ENCODE results near the gene NSF.

The NSF gene

GRCh38 chr17:46717999-46718398, 127.5 kb downstream of the NSF start:
- DNase-seq (ENCODE audit: low read depth in 2 of 2), result no peak

DNA sequence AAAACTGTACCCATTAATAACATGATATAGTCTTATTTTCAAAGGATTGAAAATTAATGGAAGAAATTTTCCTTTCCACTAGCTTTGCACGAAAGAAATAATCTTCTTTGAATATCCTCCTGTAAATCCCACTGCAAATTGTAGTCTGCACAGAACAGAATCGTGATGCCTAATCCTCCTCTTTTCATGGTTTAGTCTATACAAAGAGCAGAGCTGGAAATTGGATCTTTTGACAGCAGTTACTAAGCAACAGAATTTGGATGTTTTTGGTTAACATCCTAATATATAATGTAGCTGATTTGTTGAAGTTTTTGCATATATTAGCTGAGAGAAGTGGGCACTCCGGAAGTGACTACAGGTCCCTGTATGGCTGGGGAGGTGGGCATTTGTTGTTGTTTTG, 129.4 kb downstream of the NSF start:
- DNase-seq (ENCODE audit: low read depth in 2 of 2), result no peak

DNA sequence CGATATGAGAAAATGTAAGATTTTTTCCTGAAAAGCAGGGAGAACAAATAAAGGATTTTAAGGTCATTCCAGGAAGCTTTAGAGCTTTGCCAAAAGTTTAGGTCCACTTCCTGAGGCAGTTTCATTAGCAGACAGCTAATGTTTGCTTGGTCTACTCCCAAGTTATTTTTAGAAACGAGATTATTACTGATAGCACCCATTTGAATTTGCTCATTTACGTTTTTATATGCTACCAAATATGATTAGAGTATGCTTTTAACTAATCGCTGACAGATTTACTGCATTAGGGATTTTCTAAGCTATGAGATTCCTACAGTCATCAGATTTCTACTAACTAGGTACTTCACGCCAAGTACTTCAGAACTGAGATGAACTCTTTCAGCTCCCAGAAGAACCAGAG, 129.9 kb downstream of the NSF start:
- no peak for DNase-seq (ENCODE audit: low read depth in 2 of 2)

DNA sequence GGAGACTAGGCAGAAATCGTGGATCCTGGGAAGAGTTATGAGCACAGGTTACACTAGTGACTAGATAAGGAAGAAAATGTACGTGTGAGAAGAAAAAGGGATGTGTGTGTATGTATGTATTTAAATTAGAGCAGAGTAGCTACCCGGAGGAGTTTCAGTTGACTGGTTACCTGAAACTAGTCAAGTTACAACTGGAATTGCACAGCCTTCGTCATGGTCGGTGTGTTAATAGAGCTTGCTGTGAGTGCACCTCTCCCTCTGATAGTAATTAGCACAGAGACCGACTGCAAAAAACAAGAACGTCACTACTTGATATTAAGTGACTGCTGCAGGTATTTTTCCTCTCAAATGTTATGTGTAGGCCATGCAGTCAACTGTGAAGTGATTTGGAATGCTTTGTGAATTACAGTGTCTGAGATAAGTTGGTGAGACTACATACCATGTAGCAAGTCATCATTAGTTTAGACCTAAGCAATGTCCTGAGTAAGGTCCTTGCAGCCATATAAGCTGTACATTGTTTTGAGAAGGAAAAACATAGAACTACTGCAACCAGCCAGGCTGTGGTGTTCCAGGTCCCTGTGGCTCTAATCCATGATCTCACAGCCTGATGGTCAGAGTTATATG, 132.3 kb downstream of the NSF start:
- no peak for DNase-seq (ENCODE audit: low read depth in 2 of 2)

GRCh38 chr17:46726206-46726605, 135.7 kb downstream of the NSF start:
- no peak for DNase-seq (ENCODE audit: low read depth in 2 of 2)

DNA sequence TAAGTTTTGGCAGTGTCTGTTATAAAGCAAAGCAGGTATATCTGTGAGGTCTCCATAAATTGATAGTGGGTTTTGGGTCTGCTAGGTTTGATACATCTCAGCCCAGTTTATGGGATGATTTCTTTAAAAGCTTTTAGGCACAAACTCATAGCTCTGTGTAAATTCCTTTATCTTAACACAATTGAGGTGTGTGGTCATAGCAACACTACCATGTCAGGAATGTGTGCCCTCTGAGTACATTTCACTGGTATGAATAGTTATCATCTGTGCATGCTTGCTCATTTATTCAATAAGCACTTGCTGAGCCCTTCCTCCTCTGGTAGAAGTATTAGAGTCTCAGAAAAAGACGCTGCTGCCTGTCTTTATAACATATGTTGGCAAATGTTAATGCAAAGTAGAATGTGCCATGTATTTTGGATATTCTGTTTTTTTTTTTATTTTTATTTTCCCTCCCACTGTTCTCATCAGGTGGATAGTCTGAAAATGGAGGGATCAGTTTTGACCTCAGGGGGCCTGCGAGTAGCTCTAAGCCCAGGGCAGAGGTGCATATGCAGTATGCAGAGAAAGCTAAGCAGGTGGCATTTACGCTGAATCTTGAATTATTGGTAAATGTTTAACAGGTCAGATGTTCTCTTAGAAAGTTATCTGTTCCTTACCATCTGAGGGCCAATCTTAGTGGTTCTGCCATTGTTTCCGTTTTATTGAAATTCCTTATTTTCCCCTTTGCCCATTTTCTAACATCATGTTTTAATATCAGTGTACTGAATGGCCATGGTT, 137.3 kb downstream of the NSF start:
- no peak for DNase-seq (ENCODE audit: low read depth in 2 of 2)

DNA sequence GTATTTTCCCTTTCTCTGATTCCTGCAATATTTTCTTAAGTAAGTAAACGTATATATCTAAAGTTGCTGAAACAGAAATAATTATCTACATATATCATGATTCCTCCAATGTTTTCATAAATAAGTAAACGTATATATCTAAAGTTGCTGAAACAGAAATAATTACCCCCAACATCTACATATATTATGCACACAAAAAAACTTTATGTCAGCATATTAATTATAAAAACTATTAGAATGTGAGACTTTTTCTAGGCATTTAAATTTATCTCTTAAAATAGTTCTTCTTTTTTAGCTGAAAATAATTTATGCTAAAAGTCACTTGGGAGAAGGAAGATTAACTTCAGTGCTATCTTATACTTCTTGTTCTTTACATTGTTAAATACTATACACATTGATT, 139.6 kb downstream of the NSF start:
- DNase-seq (ENCODE audit: low read depth in 2 of 2), result no peak

GRCh38 chr17:46730679-46731078, 140.2 kb downstream of the NSF start:
- no peak for DNase-seq (ENCODE audit: low read depth in 2 of 2)

GRCh38 chr17:46732160-46732559, 141.7 kb downstream of the NSF start:
- DNase-seq (ENCODE audit: low read depth in 2 of 2), result no peak

DNA sequence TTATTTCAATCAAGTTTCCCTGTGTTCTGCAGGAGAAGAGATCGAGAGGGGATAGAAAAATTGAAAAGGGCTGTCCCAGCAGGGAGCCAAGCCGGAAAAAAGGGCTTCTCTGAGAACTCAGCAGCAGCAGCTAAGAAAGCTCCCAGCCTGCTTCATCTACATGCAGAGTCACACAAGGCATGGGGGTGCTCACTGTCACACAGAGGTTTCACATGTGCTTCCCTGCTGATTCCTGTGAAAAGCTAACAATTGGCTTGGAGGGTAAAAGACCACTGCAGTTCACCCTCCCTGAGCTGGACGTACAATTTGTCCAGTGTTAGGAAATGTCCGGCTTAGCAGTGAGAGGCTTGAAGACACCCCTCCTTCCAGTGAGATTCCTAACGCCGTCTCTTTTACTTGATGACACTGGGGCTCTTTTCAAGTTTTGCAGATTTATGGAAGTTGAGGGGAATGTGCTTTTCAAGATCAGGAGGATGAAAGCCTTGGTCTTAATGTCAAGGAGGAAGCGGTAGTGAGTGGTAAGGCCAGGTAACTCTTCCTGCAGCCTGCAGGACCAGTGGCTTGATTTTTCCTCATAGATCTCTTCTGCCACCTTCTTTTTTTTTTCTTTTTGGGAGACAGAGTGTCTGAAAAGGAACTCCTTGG, 142.4 kb downstream of the NSF start:
- DNase-seq (ENCODE audit: low read depth in 2 of 2), result no peak

DNA sequence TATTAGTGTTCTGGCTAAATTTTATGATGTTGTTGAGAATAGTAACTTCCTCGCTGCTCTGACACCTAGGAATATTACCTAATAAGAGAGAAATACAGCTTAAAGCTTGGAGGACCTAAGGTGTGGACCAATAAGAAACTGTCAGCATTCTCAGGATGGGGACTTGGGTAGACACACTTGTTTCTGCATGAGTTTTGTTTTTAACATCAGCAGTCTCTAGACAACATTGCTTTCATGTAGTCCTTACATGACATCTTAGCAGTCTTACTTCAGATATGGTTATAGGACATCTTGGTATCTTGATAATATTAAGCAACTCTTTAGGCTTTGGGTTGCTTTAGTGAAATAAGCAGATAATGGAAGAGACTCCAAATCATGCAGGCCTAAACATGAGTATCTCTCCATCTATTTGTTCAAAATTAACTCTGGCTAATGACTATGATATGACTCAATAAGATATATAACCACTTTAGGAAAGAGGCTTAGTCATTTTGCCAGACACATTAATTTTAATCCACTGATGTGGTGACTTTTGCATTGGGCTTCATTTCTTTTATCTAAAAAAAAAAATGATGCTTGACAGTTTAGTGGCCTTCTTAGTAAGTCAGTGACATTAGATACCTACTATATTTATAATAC, 143.5 kb downstream of the NSF start:
- DNase-seq (ENCODE audit: low read depth in 2 of 2), result no peak

- no peak for DNase-seq (ENCODE audit: low read depth in 2 of 2)
Measured at GRCh38 chr17:46736100-46736499, 145.6 kb downstream of the NSF start.

DNA sequence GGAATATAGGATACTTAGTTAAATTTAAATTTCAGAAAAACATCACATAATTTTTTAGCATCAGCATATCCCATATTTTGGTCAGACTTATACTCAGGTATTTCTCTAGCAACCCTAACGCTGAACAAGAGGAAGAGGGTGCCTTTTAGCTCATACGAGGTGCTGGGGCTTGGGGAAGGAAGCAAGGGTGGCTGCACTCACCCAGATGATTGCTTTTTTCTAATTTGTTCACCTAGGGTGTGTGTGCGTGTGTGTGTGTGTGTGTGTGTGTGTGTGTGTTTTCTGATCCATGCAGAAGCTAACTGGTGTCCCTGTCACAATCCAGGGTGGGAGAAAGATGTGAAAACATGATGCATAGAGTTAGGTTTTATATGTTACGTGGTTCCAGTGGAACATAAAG, 146.9 kb downstream of the NSF start:
- DNase-seq (ENCODE audit: low read depth in 2 of 2), result no peak

DNA sequence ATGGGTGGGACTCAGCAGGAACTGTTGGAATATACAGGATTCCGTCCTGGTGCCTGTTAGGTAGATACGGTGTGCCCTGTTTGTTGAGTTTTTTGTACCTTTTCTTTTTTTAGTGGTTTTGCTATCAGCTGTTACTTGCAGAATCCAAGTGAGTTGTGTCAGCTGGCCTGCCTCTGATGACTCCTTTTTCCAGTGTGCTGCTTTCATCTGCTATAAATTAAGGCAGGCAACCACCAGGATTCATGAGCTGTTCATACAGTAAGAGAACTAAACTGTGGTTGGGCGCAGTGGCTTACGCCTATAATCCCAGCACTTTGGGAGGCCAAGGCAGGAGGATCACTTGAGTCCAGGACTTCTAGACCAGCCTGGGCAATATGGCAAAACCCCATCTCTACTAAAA, 148.1 kb downstream of the NSF start:
- DNase-seq (ENCODE audit: low read depth in 2 of 2), result no peak

DNA sequence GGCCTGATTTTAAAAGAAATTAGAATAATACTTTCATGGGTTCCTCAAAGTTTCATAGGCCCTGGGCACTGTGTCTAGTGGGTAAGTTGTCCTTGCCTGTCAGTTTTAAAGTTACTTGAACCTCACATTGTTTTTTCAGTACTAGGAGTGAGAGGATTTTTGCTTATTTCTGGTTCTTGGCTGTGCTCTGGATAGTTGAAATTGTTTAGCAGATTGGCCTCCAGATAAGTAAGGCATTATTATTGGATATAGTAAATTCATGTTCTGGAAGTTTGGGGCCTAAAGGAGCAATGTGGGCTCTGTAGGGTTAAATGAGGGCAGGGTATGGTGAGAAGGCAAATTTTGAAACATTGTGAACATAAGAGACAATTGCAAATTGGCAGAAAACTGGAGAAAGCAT, 149.5 kb downstream of the NSF start:
- DNase-seq (ENCODE audit: low read depth in 2 of 2), result no peak

GRCh38 chr17:46741122-46741730, 150.8 kb downstream of the NSF start:
- DNase-seq (ENCODE audit: low read depth in 2 of 2), result no peak

DNA sequence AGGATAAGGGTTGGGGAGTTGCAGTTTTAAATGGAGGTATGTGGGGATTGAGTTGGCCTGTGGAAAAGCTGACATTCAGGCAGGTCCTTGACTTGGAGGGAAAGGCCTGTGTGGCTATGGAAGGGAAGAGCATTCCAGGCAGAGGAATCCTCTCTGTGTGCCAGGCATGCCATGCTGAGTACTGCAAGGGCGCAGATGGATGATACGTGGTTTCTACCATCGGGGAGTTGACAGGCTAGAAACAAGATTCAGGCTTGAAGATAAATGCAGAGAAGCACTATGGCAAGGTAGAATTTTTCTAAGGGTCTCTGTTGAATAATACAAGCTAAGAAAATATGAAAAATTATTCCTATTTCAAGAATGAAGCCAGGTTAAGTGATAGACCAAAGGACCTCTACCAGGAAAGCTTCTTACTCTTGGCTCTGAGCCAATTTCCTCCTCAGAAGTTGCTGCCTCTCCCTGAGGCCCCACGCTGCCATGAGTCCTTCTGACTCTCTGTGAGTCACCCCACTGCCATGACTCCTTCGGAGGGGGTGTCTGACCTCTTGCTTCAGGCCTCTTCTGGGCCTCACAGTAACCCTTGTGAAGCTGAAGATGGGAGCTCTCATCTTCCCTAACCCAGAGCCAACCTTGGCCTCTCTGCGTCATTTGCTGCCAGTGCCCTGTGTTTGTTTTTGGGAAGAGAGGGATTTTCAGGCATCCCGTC, 152.2 kb downstream of the NSF start:
- DNase-seq (ENCODE audit: low read depth in 2 of 2), result no peak

DNA sequence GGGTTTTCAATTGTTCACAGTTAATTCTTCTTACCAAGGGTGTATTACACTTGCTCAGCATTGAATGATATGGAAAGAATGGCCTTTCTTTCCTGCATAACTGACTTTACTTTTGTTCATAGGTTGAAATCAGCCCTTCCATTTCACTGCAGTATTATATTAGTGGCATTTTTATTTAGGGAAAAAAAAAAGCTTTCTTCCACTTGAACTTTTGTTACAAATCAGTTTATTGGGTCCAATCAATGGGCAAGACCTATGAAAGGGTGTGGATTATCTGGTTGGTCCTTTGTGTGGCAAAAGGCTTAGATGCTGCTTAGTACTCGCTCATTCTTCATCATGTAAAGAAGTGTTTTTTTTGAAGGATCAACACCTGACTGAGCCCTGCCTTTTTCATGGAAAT, 154.0 kb downstream of the NSF start:
- no peak for DNase-seq (ENCODE audit: low read depth in 2 of 2)

GRCh38 chr17:46745376-46745775, 154.9 kb downstream of the NSF start:
- DNase-seq (ENCODE audit: low read depth in 2 of 2), result no peak

DNA sequence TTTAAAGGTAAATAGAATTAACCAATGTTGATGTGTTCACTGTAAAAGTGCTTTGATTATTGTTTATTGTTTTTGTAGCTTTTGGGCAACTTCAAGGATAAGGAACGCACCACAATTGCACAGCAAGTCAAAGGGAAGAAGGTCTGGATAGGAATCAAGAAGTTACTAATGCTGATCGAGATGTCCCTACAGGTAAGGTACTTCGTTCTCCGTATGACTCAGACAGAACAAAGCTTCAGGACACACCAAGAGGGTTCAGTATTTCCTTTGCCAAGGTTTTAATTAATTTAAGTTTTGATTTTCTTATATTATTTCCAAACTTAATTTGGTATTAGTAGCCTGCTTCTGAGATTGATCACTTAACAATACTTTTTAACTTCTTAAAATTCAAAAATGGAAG, 161.0 kb downstream of the NSF start:
- no peak for DNase-seq (ENCODE audit: low read depth in 2 of 2)

DNA sequence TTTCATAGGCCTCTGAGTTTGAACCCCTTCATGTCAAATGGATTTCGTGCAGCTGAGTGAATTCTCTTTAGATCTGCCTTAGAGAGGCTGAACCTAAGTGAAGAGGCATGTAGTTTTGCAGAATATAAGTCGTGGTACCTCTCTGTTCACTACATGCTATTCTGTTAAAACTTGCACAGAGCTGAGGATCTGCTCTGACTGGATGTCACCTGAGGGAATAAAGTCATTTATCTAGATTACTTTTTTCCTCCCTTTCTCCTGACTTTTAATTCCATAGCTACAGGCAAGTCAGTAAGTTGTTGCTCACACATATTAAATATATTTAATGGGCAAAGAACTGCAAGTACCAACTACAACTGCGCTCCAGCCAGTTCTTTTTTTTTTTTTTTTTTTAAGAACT, 163.3 kb downstream of the NSF start:
- no peak for DNase-seq (ENCODE audit: low read depth in 2 of 2)

Data from stimulated activated CD4-positive, alpha-beta T cell treated with anti-CD3 and anti-CD28 coated beads, Interleukin-12 subunit alpha, Interleukin-12 subunit beta, amount 100 ng/mL, for 24 hours (primary cell).